ENCODE measurements around the gene CGNL1.

CGNL1 gene

DNA sequence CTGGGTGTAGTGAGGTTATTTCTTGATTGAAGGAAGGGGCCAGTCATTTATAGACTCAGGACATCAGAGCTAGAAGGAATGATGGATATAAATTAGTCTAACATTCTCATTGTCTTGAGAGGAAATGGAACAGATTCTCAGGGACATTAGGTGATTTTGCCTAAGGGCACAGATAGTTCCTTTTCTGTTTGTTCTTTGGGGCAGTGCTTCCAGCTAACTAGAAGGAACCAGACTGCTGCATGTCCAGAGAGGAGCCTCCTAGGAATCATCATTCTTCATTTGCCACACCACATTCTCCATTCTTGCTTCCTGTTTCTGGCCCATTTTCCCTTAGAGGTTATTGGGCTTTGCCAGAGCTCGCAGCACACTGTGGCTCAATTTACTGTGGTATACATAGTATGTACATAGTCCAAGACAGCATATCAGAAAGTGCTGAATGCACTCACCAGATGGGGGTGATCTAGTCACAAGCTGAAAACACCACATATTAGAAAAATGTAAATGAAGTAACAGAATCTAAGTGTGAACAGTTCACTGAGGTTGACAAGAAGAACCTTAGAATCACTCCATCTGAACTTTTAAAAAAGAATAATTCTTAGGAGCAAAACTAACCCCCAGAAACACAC lies 152.7 kb downstream of the CGNL1 start:
- no peaks in the 10 kb centered on the region for H3K36me3 ChIP-seq (ENCODE audit: insufficient read depth, low read length)
- no peaks in the 10 kb centered on the region for H3K9me2 ChIP-seq (replicated peaks; ENCODE audit: low read depth, low read length)
- no peaks in the 10 kb centered on the region for H3K79me2 ChIP-seq (ENCODE audit: insufficient read depth, low read length)
- TF ChIP-seq EZH2phosphoT487 (IDR thresholded peaks at IDR 0.05; ENCODE audit: borderline replicate concordance) (no peak), CTCF (conservative IDR thresholded peaks at IDR 0.05; ENCODE audit: low read length) (no peak)
- H3K4me1 ChIP-seq (ENCODE audit: insufficient read depth, low read length, poor library complexity, severe bottlenecking): no peaks in the 10 kb centered on the region
- H3K9me3 ChIP-seq (ENCODE audit: insufficient read depth, low read depth, low read length): no peaks in the 10 kb centered on the region
- no peaks in the 10 kb centered on the region for H4K20me1 ChIP-seq (ENCODE audit: insufficient read depth, low read length, poor library complexity, severe bottlenecking)
- H3K4me3 ChIP-seq (ENCODE audit: low read length, poor library complexity, severe bottlenecking): no peak overlapping the region
- no peak overlapping the region for H3K4me2 ChIP-seq (ENCODE audit: low read depth, low read length, poor library complexity, severe bottlenecking)
- no peaks in the 10 kb centered on the region for H3K27me3 ChIP-seq (ENCODE audit: insufficient read depth, low read length, poor library complexity, severe bottlenecking)
- no peak overlapping the region for H2AFZ ChIP-seq (ENCODE audit: low read length)
- H3K9ac ChIP-seq (ENCODE audit: low read depth, low read length, poor library complexity, severe bottlenecking): no peak overlapping the region
- no peaks in the 10 kb centered on the region for H3F3A ChIP-seq (ENCODE audit: low read depth)

GRCh38 chr15:57529748-57530147 lies 153.4 kb downstream of the CGNL1 start:
- H3K9me3 ChIP-seq (ENCODE audit: insufficient read depth, low read depth, low read length): no peaks in the 10 kb centered on the region
- TF ChIP-seq EZH2phosphoT487 (IDR thresholded peaks at IDR 0.05; ENCODE audit: borderline replicate concordance): no peak
- no peak for TF ChIP-seq CTCF (conservative IDR thresholded peaks at IDR 0.05; ENCODE audit: low read length)
- H3K4me1 ChIP-seq (ENCODE audit: insufficient read depth, low read length, poor library complexity, severe bottlenecking): no peaks in the 10 kb centered on the region
- no peaks in the 10 kb centered on the region for H4K20me1 ChIP-seq (ENCODE audit: insufficient read depth, low read length, poor library complexity, severe bottlenecking)
- H3F3A ChIP-seq (ENCODE audit: low read depth): no peaks in the 10 kb centered on the region
- H3K9ac ChIP-seq (ENCODE audit: low read depth, low read length, poor library complexity, severe bottlenecking): no peak overlapping the region
- H3K36me3 ChIP-seq (ENCODE audit: insufficient read depth, low read length): no peaks in the 10 kb centered on the region
- H3K9me2 ChIP-seq (replicated peaks; ENCODE audit: low read depth, low read length): no peaks in the 10 kb centered on the region
- no peaks in the 10 kb centered on the region for H3K79me2 ChIP-seq (ENCODE audit: insufficient read depth, low read length)
- no peak overlapping the region for H3K4me3 ChIP-seq (ENCODE audit: low read length, poor library complexity, severe bottlenecking)
- H3K4me2 ChIP-seq (ENCODE audit: low read depth, low read length, poor library complexity, severe bottlenecking): no peak overlapping the region
- no peak overlapping the region for H2AFZ ChIP-seq (ENCODE audit: low read length)
- H3K27me3 ChIP-seq (ENCODE audit: insufficient read depth, low read length, poor library complexity, severe bottlenecking): no peaks in the 10 kb centered on the region

DNA sequence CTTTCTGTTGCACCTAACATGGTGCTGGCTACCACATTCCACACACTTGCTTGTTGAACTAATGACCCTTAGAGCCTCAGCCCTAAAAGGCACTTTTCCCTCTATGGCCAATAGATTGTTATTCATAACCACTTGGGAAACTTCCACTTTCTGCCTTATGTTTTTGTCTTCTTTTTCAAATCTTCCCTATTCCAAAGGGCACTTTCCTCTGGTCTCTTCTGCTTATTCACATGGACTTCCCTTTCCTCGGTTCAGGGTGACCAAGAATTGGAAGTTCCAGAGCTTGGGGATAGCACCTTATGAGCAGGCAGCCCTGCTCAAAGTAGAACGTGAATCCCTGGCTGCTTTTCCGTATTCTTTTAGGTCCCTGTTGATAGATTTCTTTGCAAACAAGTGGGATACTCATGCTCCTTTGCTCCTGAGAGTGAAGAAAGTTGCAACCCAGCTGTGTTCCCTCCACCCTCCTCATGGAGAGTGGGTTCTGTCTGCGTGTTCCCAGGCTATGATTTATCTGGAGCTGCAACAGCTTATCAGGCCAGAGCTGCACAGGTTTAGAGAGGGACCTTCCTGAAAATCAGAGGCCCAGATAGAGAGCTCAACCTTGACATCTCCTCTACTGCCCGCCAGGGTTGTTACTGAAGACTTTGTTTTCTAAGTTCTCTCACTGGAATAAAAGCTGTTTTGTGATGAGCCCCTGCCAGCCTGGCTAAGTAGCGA lies 156.6 kb downstream of the CGNL1 start:
- no peaks in the 10 kb centered on the region for H3K9me3 ChIP-seq (ENCODE audit: insufficient read depth, low read depth, low read length)
- no peaks in the 10 kb centered on the region for H4K20me1 ChIP-seq (ENCODE audit: insufficient read depth, low read length, poor library complexity, severe bottlenecking)
- no peaks in the 10 kb centered on the region for H3K4me1 ChIP-seq (ENCODE audit: insufficient read depth, low read length, poor library complexity, severe bottlenecking)
- H3K4me2 ChIP-seq (ENCODE audit: low read depth, low read length, poor library complexity, severe bottlenecking): no peak overlapping the region
- H3K27me3 ChIP-seq (ENCODE audit: insufficient read depth, low read length, poor library complexity, severe bottlenecking): no peaks in the 10 kb centered on the region
- no peaks in the 10 kb centered on the region for H3K79me2 ChIP-seq (ENCODE audit: insufficient read depth, low read length)
- no peaks in the 10 kb centered on the region for H3K9me2 ChIP-seq (replicated peaks; ENCODE audit: low read depth, low read length)
- H3F3A ChIP-seq (ENCODE audit: low read depth): no peaks in the 10 kb centered on the region
- TF ChIP-seq EZH2phosphoT487 (IDR thresholded peaks at IDR 0.05; ENCODE audit: borderline replicate concordance): no peak
- no peak for TF ChIP-seq CTCF (conservative IDR thresholded peaks at IDR 0.05; ENCODE audit: low read length)
- H2AFZ ChIP-seq (ENCODE audit: low read length): no peak overlapping the region
- no peaks in the 10 kb centered on the region for H3K36me3 ChIP-seq (ENCODE audit: insufficient read depth, low read length)
- H3K9ac ChIP-seq (ENCODE audit: low read depth, low read length, poor library complexity, severe bottlenecking): no peak overlapping the region
- H3K4me3 ChIP-seq (ENCODE audit: low read length, poor library complexity, severe bottlenecking): no peak overlapping the region

Measured in Loucy (cell line).